ENCODE data around the gene BACE2.
A peak's percentile ranks its signal among the peaks of the same experiment; 100 is the strongest.

DNA sequence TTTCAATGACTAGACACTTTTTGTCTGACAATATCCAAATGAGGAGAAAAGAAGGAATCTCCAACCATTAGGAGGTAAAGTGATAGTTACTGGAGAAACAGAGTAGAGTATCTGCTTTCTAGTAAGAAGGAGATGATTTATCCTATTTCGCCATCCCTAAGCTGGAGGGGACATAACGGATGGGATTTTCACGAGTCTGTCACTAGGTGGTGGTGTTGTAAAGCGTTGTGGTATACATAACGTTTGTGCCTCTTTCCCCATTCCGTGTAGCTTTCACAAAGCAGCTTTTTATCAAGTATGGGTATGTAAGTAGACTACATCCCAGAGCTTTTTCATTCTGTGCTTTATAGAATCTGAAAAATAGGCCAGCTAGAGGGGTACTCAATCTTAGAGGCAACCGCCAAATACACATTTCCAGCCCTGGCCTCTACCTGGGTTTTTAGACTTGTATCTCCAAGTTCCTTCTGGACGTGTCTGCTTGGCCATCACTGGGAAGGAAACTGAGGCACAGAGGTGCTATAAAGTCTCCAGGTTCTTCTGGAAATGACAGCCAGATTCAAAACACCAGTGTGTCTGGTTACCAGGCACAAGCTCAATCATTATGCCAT lies 115.4 kb downstream of the BACE2 start:
- TF ChIP-seq CTCF (conservative IDR thresholded peaks at IDR 0.05 in 1 of 2, IDR thresholded peaks at IDR 0.05 in 1 of 2; ENCODE audit: low read depth in 1 of 2, low read length in 2 of 2) (peak; percentile 83 to 84), EZH2 (IDR thresholded peaks at IDR 0.05; ENCODE audit: low read length, missing control alignments) (no peak)

Measured in fibroblast of lung (primary cell).